GM20431 (cell line): ENCODE measurements around the gene TUBA3D.
"Not testable (repeated sequence)": the region's sequence is repeated elsewhere in the genome, so short reads cannot be mapped to it uniquely, and the experiment has no call there.

Experiments used
- in situ Hi-C: fragments of 300-500 bp; cut with MseI, MboI; formaldehyde crosslinking; loops from one replicate; pipeline ENCODE4 v1.15.0; 2020; ENCODE audit warnings: low sequenced_read_pairs; ENCODE audit not compliant: unreplicated experiment

The TUBA3D gene

DNA sequence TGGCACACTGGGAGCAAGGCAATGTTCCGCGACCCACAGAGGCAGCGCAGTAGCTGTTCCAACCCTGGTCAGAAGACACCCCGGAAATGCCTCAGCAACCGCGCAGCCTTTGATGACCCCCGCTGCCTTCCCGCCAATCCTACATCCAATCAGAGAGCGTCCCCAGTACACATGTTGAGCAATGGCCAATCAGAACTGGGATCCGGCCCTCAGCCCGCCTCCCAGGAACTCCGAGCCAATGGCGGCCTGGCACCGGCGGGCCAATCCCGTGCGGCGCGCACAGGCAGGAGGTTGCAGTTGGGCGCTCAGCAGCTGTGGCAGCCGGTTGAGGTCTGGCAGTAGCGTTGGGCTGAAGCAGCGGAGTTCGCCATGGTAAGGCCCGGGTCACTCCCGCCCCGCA is at the start of gene TUBA3D:
TUBA3D (plus strand) TSS at position 289 of the 400 bp plus-strand sequence; CDS start at position 370, 81 bp downstream.
- in situ Hi-C loops = no loop called here

DNA sequence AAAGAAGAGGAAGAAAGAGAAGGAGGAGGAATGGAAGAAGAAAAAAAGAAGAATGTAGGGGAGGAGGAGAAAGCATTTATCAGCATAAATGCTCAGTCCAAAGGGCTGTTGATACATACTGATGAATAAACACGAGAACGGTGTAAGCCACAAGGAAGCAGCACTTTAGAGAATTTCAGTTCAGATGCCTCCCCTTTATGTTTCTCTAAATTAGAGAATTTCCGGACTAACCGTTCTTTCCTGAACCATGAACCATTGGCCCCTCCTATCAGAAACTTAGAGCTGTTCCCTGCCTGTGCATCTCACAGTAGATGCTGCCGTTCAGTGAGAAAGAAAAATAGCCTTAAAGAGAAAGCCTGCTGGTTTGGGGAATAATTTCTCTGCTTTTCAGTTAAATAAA is 49.2 kb upstream of the TUBA3D start:
- in situ Hi-C loops = no loop called here

GRCh38 chr2:131431336-131431735 is 44.6 kb upstream of the TUBA3D start:
- in situ Hi-C loops = no loop called here

GRCh38 chr2:131440742-131441468 is 35.0 kb upstream of the TUBA3D start:
- in situ Hi-C loops = not testable (repeated sequence)

GRCh38 chr2:131444736-131445514 is 31.0 kb upstream of the TUBA3D start:
- in situ Hi-C loops = not testable (repeated sequence)

GRCh38 chr2:131445515-131445797 is 30.5 kb upstream of the TUBA3D start:
- in situ Hi-C loops = not testable (repeated sequence)

- in situ Hi-C loops = no loop called here
Observed at GRCh38 chr2:131445896-131446295, 30.0 kb upstream of the TUBA3D start.

DNA sequence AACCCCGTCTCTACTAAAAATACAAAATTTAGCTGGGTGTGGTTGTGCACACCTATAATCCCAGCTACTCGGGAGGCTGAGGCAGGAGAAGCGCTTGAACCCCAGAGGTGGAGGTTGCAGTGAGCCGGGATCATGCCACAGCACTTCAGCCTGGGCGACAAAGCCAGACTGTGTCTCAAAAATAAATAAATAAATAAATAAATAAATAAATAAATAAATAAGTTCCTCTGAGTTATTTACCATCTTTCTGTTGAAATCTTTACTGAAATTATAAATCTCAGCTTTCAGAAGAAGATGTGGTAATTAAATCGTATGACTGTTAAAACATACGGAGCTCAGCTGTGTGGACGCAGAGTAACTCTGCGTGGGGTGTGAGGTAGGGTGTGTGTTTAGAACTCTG is 27.9 kb upstream of the TUBA3D start:
- in situ Hi-C loops = not testable (repeated sequence)

DNA sequence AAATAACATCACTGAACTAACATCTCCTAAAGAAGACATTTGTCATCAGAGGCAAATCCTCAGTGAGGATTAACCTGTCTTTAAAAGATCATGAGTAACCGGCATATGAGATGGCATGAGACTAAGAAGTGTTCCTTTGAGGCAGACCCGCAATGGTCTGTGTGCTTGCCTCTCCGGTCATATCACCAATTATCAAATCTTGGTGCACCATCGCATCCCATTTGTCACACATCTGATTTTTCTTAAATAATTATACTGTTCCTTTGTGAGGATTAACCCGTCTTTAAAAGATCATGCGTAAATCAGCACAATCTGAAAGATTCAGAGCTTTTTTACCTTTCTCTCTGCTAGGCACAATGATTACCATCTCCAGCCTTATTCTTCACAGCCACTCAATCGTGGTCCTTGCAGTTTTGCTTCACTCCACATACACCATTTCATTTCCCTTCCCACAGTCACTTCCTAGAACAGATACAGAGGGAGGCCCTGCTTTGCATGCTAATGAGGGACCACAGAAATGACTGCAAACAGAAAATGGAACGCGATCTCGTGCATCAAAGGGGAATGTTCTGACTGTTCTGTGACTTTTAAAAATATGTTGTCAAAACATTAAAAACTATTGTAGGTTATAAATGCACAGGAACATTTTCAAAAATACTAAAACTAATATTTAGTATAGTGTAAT is 24.5 kb upstream of the TUBA3D start:
- in situ Hi-C loops = not testable (repeated sequence)

DNA sequence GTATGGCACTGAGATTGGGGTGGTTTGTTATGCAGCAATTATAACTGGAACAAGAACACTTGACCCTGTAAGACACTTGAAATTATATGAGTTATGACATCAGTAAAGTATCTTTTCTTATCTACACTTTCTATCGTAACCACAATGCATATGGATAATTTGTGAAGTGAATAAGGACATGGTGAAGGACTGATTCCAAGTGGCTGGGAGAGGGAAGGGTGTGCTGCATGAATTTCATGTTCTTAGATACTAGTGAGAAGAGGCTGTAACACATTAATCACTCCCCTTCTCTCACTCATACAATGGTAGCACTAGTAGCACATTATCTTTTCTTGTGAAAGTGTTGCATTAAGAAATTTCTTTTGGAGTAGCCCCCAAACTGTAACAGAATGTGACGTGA is 21.0 kb upstream of the TUBA3D start:
- in situ Hi-C loops = not testable (repeated sequence)

- in situ Hi-C loops = not testable (repeated sequence)
Observed at GRCh38 chr2:131467722-131468121, 8.2 kb upstream of the TUBA3D start.

GRCh38 chr2:131470944-131471343 is 5.0 kb upstream of the TUBA3D start:
- in situ Hi-C loops = not testable (repeated sequence)

DNA sequence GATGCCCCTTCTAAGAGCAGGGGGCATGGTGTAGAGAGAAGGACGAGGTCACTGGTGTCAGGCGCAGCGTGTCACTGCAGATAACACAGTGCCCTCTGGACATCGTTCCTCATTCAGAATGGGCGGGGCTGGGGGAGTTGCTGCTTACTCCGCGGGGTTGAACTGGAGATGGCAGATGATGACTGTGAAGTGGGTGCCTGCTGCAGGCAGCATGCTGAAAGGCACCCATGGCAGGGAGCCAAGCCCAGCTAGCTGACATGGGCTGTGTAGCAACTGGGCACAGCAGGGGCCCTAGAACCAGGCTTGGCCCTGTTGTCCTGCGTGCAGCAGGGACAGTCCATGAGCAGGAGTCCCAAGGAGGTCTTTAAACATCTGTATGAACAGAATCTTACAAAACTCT is 4.3 kb upstream of the TUBA3D start:
- in situ Hi-C loops = not testable (repeated sequence)

DNA sequence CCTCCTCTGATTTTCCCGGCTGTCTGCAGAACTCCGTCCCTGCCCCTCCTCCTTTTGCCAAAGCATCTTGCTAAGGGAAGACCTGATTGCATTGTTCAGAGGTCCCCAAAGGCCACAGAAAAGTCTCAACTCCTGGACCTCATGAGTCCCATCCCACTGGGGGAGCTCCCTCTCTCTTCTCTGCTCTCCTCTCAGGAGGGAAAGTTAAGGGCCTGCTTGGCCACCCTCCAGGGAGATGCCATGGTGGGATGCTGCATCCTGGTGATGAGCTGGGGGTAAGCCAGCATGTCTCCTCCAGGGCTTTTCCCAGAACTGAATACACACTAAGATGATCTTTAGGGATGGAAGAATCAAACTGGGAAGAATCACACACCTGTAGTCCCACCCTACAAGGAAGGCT is 2.7 kb upstream of the TUBA3D start:
- in situ Hi-C loops = not testable (repeated sequence)

DNA sequence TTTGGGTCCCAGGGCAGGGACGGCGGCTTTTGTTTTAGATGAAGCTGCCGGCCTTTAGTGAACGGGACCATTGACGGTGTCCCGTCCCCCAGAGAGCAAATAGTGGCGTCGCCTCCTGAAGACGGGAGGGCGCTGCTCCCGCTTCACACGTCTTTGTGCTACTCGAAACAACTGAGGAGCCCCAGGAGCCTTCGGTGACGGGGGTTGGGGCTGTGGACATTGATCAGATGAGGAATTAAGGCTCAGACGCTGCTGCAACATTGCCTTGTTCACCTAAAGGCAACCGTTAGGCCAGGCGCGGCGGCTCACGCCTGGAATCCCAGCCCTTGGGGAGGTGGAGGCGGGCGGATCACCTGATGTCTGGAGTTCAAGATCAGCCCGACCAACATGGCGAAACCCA is 444 bp downstream of the TUBA3D start:
- in situ Hi-C loops = not testable (repeated sequence)

- in situ Hi-C loops = not testable (repeated sequence)
Observed at GRCh38 chr2:131477227-131477626, 1.3 kb downstream of the TUBA3D start.

- in situ Hi-C loops = not testable (repeated sequence)
Observed at GRCh38 chr2:131478074-131478849, 2.3 kb downstream of the TUBA3D start.

DNA sequence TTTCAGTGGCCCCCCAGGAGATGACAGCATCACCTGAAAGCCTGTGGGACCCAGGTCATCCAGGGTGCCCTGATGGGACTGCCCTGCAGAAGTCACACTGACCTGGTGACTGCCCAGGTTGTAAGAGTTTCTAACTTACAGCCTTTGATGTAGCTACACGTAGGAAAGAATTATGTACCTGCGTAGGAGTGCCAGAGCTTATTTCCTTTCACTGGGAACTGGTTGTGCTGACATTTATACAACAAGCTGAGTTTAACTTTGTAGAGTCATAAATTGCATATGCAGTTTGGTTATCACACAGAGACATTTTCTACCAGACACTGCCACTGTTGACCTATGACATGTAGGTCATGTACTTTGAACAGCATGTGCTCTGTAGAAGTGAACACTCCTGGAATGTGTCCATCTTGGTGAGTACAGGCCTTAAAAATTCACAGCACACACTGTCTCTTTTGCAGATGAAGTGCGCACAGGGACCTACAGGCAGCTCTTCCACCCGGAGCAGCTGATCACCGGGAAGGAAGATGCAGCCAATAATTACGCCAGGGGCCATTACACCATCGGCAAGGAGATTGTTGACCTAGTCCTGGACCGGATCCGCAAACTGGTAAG is 3.0 kb downstream of the TUBA3D start:
- in situ Hi-C loops = not testable (repeated sequence)

DNA sequence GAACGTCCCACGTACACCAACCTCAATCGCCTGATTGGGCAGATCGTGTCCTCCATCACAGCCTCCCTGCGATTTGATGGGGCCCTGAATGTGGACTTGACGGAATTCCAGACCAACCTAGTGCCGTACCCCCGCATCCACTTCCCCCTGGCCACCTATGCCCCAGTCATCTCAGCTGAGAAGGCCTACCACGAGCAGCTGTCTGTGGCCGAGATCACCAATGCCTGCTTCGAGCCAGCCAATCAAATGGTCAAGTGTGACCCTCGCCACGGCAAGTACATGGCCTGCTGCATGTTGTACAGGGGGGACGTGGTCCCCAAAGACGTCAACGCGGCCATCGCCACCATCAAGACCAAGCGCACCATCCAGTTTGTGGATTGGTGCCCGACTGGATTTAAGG is 4.4 kb downstream of the TUBA3D start:
- in situ Hi-C loops = not testable (repeated sequence)
